Measurements from ENCODE around the gene PI4K2B. TPM values are rescaled to one million over a fixed set of nuclear protein-coding genes. Genes with fewer than 3 reads are reported as not detected.

PI4K2B gene
- total RNA-seq, 1 donor from 2014 or later = 10.7 TPM

DNA sequence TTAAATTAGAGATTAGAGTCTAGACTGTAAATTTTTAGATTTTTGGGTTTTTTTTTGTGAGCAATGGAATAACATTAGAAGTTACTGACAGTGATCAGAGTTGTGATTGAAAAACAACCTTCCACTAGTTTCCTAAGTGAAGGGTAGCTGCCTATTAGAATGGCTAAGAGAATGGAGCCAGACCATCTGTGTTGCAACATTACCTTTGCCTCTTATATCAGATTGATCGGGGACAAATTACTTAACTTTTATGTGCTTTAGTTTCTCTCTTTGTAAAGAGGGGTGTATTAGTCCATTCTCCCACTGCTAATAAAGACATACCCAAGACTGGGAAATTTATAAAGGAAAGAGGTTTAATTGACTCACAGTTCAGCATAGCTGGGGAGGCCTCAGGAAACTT lies 12.5 kb upstream of the PI4K2B start:
- Mint-ChIP-seq H3K4me1 (no peaks in the 10 kb centered on the region), H3K27me3 (ENCODE audit: low read depth) (no peaks in the 10 kb centered on the region), H3K36me3 (ENCODE audit: low read depth) (peaks cover 17% of the 10 kb centered on the region), H3K27ac (ENCODE audit: unreplicated experiment) (no peak overlapping the region), H3K4me3 (no peak overlapping the region), H3K9me3 (peaks cover 24% of the 10 kb centered on the region)
- TF ChIP-seq, protein P1, sequence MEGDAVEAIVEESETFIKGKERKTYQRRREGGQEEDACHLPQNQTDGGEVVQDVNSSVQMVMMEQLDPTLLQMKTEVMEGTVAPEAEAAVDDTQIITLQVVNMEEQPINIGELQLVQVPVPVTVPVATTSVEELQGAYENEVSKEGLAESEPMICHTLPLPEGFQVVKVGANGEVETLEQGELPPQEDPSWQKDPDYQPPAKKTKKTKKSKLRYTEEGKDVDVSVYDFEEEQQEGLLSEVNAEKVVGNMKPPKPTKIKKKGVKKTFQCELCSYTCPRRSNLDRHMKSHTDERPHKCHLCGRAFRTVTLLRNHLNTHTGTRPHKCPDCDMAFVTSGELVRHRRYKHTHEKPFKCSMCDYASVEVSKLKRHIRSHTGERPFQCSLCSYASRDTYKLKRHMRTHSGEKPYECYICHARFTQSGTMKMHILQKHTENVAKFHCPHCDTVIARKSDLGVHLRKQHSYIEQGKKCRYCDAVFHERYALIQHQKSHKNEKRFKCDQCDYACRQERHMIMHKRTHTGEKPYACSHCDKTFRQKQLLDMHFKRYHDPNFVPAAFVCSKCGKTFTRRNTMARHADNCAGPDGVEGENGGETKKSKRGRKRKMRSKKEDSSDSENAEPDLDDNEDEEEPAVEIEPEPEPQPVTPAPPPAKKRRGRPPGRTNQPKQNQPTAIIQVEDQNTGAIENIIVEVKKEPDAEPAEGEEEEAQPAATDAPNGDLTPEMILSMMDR (conservative IDR thresholded peaks at IDR 0.05) = no peak
- no peak for DNase-seq (ENCODE audit: low read depth, low spot score)

- Mint-ChIP-seq H3K27ac (ENCODE audit: unreplicated experiment) (no peak overlapping the region), H3K4me1 (no peaks in the 10 kb centered on the region), H3K9me3 (peaks cover 21% of the 10 kb centered on the region), H3K4me3 (no peak overlapping the region), H3K27me3 (ENCODE audit: low read depth) (no peaks in the 10 kb centered on the region), H3K36me3 (ENCODE audit: low read depth) (peaks cover 15% of the 10 kb centered on the region)
- DNase-seq (ENCODE audit: low read depth, low spot score) = peak; percentile 9
- TF ChIP-seq, protein P1 (conservative IDR thresholded peaks at IDR 0.05) = no peak
Measured at GRCh38 chr4:25223802-25224375, 9.9 kb upstream of the PI4K2B start.

- Mint-ChIP-seq H3K36me3 (ENCODE audit: low read depth) (peaks cover 31% of the 10 kb centered on the region), H3K27me3 (ENCODE audit: low read depth) (no peaks in the 10 kb centered on the region), H3K4me1 (peaks cover 4% of the 10 kb centered on the region), H3K27ac (ENCODE audit: unreplicated experiment) (no peak overlapping the region), H3K9me3 (peaks cover 25% of the 10 kb centered on the region), H3K4me3 (no peak overlapping the region)
- TF ChIP-seq, protein P1 (conservative IDR thresholded peaks at IDR 0.05) = no peak
- DNase-seq (ENCODE audit: low read depth, low spot score) = no peak
Measured at GRCh38 chr4:25229804-25230203, 4.0 kb upstream of the PI4K2B start.

DNA sequence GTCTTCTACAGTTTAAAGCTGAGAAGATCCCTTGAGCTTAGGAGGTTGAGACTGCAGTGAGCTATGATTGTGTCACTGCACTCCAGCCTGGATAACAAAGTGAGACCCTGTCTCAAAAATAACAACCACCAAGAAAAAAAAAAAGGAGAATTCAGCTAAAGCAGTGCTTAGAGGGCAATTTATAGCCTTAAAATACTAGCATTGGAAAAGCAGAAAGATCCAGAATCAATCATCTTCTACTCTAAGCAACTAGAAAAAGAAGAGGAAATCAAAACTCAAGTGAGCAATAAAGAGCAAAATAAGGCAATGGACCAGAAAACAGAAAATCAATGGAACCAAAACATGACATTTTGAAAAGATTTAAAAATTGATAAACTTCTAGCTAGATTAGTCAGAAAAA lies 639 bp upstream of the PI4K2B start:
- no peak for DNase-seq (ENCODE audit: low read depth, low spot score)
- no peaks in the 10 kb centered on the region for H3K27me3 Mint-ChIP-seq (ENCODE audit: low read depth)
- H3K4me3 Mint-ChIP-seq = peak overlapping the region; percentile 62
- H3K4me1 Mint-ChIP-seq = peaks cover 9% of the 10 kb centered on the region
- H3K36me3 Mint-ChIP-seq (ENCODE audit: low read depth) = peaks cover 27% of the 10 kb centered on the region
- TF ChIP-seq, protein P1 (conservative IDR thresholded peaks at IDR 0.05) = no peak
- no peak overlapping the region for H3K27ac Mint-ChIP-seq (ENCODE audit: unreplicated experiment)
- H3K9me3 Mint-ChIP-seq = peaks cover 18% of the 10 kb centered on the region

- H3K4me3 Mint-ChIP-seq = peak overlapping the region; percentile 90
- no peaks in the 10 kb centered on the region for H3K27me3 Mint-ChIP-seq (ENCODE audit: low read depth)
- peaks cover 29% of the 10 kb centered on the region for H3K36me3 Mint-ChIP-seq (ENCODE audit: low read depth)
- H3K9me3 Mint-ChIP-seq = peaks cover 21% of the 10 kb centered on the region
- no peak overlapping the region for H3K27ac Mint-ChIP-seq (ENCODE audit: unreplicated experiment)
- peak; percentile 41 for DNase-seq (ENCODE audit: low read depth, low spot score)
- H3K4me1 Mint-ChIP-seq = peaks cover 9% of the 10 kb centered on the region
- TF ChIP-seq, protein P1 (conservative IDR thresholded peaks at IDR 0.05) = peak; percentile 66
Measured at GRCh38 chr4:25234390-25235370, 847 bp downstream of the PI4K2B start.
